GM13976 (cell line): ENCODE results near the gene UPF2.
"Not testable (repeated sequence)": the region's sequence is repeated elsewhere in the genome, so short reads cannot be mapped to it uniquely, and the experiment has no call there.

Source experiments
- DNase-seq: peaks from one replicate; pipeline ENCODE4 v3.0.0; 2012; ENCODE audit warnings: low spot score
- in situ Hi-C: fragments of 300-500 bp; cut with MboI; formaldehyde crosslinking; loops from one replicate; pipeline ENCODE4 v1.12.0; 2022; ENCODE audit warnings: low sequenced_read_pairs, mixed read lengths, inconsistent platforms; ENCODE audit not compliant: unreplicated experiment
- TF ChIP-seq, protein P1 (sequence below): IDR thresholded peaks from 2 replicates; pipeline ENCODE4 v1.5.1; 2012; ENCODE audit warnings: borderline replicate concordance, mild to moderate bottlenecking; ENCODE audit not compliant: insufficient read depth; ENCODE audit errors: extremely low read depth, missing control alignments, control extremely low read depth

The UPF2 gene

GRCh38 chr10:12020574-12020973 is 22.0 kb downstream of the UPF2 start:
- DNase-seq = no peak
- TF ChIP-seq, protein P1, sequence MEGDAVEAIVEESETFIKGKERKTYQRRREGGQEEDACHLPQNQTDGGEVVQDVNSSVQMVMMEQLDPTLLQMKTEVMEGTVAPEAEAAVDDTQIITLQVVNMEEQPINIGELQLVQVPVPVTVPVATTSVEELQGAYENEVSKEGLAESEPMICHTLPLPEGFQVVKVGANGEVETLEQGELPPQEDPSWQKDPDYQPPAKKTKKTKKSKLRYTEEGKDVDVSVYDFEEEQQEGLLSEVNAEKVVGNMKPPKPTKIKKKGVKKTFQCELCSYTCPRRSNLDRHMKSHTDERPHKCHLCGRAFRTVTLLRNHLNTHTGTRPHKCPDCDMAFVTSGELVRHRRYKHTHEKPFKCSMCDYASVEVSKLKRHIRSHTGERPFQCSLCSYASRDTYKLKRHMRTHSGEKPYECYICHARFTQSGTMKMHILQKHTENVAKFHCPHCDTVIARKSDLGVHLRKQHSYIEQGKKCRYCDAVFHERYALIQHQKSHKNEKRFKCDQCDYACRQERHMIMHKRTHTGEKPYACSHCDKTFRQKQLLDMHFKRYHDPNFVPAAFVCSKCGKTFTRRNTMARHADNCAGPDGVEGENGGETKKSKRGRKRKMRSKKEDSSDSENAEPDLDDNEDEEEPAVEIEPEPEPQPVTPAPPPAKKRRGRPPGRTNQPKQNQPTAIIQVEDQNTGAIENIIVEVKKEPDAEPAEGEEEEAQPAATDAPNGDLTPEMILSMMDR = no peak
- in situ Hi-C loops = no loop called here

GRCh38 chr10:12019283-12019971 is 23.2 kb downstream of the UPF2 start:
- TF ChIP-seq, protein P1 = no peak
- no peak for DNase-seq
- in situ Hi-C loops = no loop called here

DNA sequence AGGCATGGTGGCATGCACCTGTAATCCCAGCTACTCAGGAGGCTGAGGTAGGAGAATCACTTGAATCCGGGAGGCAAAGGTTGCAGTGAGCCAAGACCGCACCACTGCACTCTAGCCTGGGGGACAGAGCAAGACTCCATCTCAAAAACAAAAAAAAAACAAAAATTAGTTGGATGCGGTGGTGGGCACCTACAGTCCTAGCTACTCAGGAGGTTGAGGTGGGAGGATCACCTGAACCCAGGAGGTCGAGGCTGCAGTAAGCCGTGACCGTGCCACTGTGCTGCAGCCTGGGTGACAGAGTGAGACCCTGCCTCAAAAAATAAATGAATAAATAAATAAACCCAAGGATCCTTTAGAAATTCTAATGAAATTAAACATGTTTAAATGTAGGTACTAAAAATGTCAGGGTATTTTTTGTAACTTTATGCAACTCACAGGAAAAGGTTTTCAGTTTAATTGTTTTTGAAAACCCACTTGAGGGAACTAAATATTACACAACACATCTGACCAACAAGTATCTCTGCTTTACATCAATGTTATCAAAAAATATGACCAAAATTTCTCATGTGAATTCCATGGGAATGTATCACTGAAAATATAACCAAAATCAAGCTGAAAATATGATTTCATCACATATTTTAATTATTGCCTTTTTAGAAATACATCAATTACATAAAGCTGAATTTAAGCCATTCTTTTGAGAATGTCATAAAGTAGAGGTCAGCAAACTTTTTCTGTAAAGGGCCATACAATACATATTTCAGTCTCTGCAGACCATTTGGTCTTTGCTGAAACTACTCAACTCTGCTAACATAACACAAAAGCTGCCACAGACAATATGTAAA is 23.9 kb downstream of the UPF2 start:
- TF ChIP-seq, protein P1 = no peak
- in situ Hi-C loops = no loop called here
- no peak for DNase-seq

DNA sequence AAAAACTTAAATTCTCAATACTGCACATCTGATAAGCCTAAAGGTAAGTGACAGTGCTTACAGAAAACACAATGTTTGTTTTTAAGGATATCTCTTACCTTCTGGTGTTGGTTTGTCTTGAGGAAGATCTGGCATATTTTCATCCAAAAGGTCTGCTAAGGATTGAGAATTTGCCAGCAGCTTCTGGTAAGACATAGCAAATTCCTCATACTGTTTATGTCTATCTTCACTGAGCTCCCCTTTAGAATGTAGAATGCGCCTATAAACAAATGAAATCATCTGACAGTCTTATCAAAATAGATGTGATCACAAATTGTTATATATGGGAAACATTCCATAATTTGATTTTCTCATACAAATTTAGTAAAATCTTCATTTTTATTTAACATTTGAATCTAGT is 28.7 kb downstream of the UPF2 start:
- TF ChIP-seq, protein P1 = no peak
- no peak for DNase-seq
- in situ Hi-C loops = no loop called here

DNA sequence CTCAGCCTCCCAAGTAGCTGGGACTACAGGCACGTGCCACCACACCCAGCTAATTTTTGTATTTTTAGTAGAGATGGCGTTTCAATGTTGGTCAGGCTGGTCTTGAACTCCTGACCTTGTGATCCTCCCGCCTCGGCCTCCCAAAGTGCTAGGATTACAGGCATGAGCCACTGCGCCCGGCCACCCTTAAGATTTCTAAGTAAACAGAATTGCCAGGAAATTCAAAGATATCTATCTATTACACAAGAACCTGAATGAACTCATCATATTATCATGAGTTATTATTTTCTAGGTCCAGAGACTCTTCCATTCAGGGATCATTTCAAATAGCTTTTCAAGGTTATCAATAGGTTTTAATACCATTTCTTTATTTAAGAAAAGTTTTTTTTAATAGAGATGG is 29.2 kb downstream of the UPF2 start:
- DNase-seq, in situ Hi-C loops: not testable (repeated sequence)

- TF ChIP-seq, protein P1 = no peak
- in situ Hi-C loops = no loop called here
- DNase-seq = no peak
Measured at GRCh38 chr10:12010353-12010752, 32.3 kb downstream of the UPF2 start.

DNA sequence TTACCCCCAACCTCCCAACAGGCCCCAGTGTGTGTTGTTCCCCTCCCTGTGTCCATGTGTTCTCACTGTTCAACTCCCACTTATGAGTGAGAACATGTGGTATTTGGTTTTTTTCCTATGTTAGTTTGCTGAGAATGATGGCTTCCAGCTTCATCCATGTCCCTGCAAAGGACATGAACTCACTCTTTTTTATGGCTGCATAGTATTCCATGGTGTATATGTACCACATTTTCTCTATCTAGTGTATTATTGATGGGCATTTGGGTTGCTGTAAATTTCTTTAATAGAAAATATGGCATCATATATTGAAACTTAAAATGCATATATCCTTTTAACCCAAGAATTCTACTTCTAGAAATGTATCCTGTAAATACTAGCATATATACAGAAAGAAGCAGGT is 33.8 kb downstream of the UPF2 start:
- in situ Hi-C loops, DNase-seq: not testable (repeated sequence)

DNA sequence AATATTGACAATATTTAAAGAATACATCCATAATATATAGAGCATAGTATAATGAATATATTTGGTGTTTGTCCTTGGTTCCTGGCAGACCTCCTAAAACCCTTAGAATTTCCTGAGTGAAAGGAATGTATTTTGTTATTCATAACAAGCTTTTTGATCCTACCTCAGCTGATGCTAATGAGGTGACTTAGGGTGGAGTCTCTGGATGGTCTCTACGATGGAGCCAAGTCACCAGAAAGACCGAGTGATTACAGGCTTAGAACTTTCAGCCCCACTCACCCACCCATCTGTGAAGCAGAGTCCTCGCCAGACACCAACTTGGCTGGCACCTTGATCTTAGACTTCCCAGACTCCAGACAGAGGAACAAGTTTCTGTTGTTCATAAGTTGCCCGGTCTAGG is 35.9 kb downstream of the UPF2 start:
- in situ Hi-C loops = no loop called here
- TF ChIP-seq, protein P1 = no peak
- no peak for DNase-seq
